Activated T-cell treated with anti-CD3 and anti-CD28 coated beads, Interleukin-2, amount 50 U/mL, for 1 hour (primary cell): ENCODE measurements around the gene ACTC1.
"Not testable (repeated sequence)": the region's sequence is repeated elsewhere in the genome, so short reads cannot be mapped to it uniquely, and the experiment has no call there.

Experiments
- DNase-seq: peaks from one replicate; pipeline ENCODE4 v3.0.0-alpha.2; 2020

The ACTC1 gene

DNA sequence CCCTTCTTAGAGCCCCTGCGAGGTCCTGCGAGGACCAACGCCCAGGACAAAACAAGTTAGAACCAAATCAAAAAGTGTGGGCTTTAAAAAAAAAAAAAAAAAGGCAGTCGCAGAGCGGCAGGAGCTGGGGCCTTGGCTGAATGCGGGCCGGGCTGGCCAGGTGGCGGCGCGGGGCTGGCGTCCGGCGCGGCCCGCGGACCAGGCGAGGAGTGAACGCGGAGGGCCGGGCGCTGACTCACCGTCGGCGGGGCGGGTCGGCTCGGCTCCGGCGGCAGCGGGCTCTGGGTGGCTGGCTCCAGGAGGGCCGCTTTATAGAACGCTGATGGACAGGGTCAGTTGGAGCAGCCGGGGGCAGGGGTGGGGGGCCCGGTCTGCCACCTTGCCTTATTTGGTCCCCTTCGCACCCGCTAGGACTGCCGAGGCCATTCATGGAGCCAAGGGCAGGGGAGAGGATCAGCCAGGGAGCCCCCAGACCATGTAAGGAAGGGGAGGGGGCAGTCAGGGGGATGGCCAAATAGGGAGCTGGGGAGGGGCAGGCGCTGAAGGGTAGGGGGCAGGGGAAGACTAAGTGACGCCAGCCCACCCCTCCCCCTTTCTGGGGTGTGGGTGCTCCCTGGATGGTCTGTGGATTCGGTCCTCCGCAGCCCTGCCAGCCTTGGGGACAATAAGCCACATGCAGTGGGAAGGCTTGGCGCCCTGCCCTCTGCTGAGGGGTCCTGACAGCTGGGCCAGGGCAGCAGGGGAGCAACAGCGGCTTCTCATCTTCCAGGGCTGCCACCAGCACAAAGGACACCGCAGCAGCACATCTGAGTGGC lies at the start of gene ACTC1:
Gene ACTC1, minus strand, starts transcription at position 283 of the 815 bp plus-strand sequence. CDS start 741 bp downstream, outside the sequence.
- DNase-seq, result no peak

DNA sequence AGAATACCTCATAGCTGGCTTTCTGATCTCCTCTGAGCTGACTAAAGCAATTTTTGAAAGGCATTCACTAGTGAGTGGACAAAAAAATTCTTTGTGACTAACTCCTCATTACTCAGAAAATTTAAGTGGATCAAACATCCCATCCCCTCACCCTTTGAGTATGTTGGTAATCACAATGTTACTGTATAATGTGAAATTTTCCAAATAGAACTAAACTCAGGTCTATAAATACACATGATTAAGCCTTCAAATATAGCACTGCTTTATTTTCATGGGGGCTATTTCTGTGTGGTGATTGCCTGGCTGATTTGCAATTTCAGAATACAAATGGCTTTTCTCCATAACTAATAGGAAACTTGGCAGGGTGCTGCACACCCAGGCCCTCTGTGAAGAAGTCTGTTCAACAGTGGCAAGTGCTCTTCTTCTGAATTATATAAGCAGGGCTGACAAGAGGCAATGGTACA lies 45.9 kb upstream of the ACTC1 start:
- DNase-seq, result no peak

- no peak for DNase-seq
Measured at GRCh38 chr15:34838282-34838681, 42.9 kb upstream of the ACTC1 start.

DNA sequence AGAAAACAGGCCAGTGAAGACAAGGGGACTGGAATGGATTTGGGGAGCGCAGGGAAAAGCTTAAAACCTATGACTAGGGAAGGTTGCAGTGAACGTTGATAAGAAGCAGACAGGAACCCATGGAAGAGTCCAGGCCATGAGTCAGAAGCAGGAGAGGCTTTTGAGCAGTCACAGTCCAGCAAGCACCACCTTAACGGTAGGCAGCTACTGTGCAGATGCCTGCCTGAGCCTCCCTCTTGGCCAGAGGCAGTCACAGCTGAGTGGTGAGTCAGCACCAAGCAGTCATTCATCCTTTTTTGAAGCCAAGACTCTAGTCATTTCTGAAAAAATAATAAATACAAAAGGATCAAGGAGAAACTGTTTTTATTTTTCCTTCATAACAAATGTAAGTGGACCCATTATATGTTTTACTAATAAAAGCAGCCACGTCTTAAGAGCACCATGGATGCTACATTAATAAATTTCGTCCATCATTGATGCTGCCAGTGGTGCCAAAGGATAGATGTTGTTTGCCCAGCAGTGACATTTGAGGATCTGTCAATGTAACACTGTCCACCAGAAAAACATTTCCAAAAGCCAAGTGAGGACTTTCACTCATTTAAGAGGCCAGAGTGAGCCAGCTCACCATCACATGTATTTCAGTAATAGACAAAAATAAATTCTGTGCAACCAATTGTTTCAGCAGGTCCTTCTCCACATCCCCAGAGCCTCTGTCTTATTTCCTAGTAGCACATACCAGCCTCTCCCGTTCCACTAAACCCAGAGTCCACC lies 42.1 kb upstream of the ACTC1 start:
- no peak for DNase-seq

DNA sequence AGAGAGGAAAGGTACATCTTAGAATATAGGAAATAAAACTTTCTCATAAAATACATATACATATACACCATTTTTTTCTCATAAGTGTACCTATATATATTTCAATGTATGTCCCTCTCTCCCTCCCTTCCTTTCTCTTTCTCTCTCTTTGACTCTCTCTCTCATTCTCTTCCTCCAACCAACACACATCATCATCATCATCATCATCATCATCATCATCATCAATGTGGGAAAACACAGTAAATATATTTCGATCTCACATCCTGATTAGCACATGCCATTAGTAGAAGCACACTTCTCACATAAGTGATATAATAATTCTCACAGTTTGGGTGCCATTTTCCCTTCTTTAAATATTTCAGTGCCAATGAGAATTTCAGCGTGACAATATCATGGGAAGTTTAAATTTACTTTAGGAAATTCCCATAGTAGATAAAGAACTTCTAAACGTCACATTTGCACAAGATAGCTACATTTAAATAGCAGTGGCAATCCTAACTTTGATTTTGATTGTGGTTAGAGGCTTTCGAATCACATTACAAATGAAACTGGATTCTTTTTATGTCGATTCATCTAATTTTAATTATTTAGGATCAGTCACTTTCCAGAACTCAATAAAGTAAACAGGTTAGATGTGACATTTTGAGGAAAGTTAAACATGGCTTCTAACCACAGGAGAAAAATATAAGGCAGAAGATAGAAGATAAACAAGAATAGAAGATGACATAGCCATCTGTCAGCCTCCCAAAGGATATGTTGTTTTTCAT lies 33.0 kb upstream of the ACTC1 start:
- no peak for DNase-seq

DNA sequence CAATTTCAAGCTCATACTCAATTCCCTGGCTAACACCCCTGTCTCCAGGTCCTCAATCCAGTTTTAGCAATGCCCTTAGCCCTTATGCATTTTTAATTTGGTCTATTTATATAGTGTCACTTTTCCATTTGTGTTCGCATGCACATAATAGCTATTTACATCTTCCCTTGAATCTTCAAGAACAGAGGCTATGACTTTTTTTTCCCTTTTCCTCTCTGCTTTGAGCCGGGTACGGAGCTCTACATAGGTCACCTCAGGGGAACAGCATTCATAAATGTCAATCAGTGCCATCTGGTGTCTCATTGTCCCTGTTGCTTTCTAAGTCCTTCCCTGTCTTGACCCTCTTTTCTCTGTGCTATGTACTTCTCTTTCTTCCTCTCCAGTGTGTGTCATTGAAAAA lies 26.5 kb upstream of the ACTC1 start:
- no peak for DNase-seq

DNA sequence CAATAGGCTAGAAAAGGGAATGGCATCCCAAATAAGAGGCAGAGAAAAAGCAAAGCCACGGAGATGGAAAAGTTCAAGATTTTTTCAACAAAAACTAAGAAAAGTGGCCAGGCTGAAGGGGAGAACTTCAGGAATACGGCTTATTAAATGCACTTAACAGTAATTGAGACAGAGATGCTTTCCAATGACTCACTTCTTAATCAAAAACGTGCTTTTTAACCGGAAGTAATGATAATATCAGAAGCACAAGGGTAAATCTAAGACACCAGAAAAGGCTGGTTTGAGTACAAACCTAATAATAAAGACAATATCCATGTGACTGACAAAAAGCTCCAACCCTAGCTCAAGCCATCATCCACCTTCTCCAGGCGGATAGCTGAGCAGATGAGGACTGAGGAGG lies 24.8 kb upstream of the ACTC1 start:
- no peak for DNase-seq

DNA sequence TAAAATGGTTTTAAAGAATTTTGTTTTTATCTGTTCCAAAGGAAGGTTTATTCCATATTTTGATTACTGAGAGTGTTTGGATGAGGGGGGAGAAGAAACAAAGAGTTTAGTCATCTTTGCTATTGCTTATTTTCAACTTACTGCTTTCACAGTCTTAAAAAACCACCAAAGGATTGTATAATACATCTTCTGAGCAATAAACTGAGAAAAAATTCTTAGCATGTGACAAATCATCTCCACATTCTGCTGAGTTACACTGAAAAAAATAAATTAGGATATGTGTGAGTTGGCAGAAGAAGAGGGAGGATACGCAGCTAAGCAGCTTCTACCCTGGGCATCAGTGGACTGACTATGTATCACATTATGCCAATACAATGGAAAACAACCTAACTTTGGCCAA lies 23.2 kb upstream of the ACTC1 start:
- no peak for DNase-seq

DNA sequence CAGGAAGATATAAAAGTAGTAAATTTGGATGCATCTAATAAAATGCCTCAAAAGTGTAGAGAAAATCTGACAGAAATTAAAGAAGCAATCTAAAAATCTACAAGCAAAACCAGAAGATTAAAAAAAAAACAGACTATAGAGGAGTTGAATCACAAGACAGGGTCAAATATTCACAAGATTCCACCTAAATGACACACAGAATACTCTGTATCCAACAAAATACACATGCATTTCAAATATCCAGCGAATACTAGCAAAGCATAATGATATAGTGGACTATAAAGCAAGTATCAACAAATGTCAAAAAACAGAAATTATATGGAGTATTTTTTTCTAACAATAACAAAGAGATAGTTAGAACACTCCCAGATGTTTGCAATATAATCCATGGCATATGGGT lies 20.5 kb upstream of the ACTC1 start:
- no peak for DNase-seq

DNA sequence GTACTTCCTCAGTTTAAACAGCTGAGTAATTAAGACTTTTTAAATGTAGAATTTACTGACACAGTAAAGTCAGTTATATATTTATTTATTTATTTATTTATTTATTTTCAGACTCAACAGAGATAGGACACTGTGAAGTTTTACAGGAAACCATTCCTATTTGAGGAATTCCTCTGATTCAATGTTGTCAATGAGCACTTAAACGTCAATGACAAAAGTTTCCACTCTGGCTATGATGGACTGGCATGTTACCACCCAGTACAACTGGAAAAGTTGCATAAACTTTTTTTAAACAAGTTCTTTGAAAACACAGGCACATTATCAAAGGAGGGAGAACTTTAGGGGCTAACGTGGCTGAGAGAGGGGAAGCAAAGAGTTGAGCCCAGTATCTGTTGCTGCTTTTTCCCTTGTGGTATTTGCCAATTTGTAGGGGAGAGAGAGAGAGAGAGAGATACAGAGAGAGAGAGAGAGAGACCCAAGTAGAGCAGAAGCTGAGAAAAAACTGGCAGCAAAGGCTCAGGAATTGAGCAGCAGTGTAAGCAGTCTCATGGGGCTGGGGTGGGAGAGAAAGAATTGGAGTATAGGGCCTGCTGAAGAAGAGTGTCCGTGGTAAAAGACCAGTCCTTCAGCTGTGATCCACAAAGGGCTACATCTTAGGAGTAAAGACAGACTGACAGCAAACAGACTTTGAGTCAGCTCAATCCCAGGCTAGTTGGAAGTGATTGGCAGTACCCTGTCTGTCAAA lies 18.3 kb upstream of the ACTC1 start:
- DNase-seq, result no peak

DNA sequence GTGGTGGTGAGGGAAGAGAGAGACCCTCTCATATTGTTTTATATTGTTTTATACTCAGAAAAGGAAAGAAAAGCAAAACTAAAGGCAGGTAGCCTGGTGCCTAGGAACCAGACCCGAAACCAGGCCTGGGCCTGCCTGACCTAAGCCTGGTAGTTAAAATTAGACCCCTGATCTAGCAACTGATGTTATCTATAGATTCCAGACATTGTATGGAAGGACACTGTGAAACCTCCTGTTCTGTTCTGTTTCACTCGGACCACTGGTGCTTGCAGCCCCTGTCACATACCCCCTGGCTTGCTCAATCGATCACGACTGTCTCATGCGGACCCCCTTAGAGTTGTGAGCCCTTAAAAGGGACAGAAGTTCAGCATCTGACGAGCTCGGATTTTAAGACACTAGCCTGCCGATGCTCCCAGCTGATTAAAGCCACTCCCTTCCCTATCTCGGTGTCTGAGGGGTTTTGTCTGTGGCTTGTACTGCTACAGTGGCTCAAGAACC lies 17.6 kb upstream of the ACTC1 start:
- not testable (repeated sequence) for DNase-seq

GRCh38 chr15:34812369-34812768 lies 17.0 kb upstream of the ACTC1 start:
- DNase-seq, result no peak

DNA sequence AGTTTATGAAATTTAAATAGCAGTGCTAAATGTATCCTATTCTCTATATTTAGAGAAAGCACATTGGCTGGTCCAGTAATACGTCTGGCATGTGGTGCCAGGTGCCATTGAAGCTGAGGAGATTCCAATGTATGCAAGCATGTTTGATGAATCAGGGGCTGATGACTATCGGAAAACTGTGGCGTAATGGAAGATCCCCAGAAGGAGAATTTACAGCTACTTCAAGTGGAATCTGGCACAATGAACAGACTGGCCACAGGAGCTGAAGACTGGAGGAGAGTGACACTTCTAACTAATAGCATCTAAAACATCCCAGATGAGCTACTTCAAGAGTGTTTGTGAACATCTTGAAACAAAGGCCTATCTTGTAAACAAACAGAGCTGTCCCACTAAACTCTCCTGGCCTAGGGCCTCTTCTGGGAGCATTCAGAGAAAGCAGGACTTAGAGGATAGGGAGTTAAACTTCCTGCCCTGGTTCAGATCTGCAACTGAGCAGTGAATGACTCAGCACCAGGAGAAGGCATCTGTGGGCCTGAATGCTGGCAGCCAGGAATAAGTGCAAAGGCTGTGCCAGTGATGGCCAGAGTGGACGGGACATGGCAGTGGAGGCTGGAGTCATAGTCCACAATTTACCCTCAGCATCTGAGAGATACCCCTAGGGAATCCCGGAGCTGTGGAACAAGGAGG lies 15.2 kb upstream of the ACTC1 start:
- no peak for DNase-seq

DNA sequence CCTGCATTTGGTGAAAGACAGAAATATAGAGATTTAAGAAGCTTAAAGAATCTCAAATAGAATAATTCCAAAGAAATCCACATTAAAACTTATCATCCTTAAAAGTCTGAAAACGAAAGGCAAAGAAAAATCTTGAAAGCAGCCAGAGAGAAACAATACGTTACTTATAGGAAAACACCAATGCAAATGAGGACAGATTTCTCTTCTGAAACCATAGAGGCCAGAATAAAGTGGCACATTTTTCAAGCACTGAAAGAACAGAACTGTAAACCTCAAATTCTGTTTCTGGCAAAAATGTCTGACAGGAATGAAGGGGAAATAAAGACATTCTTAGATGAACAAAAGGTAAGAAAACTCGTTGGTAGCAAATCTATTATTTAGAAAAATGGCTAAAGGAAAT lies 13.8 kb upstream of the ACTC1 start:
- DNase-seq, result no peak

DNA sequence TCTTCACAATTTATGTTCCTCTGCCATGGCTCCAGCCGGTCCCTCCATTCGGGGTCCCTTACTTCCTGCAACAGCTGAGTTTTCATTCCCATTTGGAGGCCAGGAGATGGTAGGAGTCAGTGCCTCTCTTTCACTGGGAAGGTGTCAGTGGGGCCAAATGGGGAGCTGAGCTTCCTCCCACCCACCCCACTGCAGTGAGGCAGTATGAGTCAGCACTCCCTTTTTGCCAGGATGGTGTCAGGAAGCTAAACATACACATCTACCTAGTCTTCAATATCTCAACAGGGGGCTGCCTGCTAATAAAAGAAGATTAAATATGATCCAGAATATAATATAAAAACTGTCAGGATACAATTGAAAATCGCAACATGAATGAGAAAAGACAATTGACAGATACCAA lies 12.7 kb upstream of the ACTC1 start:
- DNase-seq, result no peak

DNA sequence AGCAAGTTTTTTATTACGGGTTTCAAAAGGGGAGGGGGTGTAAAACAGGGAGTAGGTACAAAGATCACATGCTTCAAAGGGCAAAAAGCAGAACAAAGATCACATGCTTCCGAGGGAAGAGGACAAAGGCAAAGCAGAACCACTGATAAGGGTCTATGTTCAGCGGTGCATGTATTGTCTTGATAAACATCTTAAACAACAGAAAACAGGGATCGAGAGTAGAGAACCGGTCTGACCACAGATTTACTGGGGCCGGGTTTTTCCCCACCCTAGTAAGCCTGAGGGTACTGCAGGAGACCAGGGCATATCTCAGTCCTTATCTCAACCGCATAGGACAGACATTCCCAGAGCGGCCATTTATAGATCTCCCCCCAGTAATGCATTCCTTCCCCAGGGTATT lies 11.9 kb upstream of the ACTC1 start:
- DNase-seq, result not testable (repeated sequence)

GRCh38 chr15:34804776-34805175 lies 9.4 kb upstream of the ACTC1 start:
- DNase-seq, result no peak

DNA sequence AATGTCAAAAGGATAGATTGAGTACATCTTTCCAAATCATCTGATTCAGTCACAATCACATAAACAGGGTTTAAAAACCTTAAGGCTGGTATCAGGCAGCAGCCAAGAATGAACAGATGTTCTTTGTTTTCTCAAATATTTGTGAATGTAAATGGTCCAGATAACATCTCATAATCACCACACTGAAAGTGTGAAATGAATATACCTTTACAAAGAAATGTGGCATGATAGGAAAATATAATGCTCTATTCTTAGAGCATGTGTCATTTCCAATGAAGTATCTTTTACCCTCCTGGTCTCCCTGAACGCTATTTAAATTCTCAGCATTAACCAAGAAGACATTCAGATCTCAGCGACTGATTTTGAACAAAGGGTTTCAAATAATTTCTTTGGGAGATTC lies 8.8 kb upstream of the ACTC1 start:
- no peak for DNase-seq

DNA sequence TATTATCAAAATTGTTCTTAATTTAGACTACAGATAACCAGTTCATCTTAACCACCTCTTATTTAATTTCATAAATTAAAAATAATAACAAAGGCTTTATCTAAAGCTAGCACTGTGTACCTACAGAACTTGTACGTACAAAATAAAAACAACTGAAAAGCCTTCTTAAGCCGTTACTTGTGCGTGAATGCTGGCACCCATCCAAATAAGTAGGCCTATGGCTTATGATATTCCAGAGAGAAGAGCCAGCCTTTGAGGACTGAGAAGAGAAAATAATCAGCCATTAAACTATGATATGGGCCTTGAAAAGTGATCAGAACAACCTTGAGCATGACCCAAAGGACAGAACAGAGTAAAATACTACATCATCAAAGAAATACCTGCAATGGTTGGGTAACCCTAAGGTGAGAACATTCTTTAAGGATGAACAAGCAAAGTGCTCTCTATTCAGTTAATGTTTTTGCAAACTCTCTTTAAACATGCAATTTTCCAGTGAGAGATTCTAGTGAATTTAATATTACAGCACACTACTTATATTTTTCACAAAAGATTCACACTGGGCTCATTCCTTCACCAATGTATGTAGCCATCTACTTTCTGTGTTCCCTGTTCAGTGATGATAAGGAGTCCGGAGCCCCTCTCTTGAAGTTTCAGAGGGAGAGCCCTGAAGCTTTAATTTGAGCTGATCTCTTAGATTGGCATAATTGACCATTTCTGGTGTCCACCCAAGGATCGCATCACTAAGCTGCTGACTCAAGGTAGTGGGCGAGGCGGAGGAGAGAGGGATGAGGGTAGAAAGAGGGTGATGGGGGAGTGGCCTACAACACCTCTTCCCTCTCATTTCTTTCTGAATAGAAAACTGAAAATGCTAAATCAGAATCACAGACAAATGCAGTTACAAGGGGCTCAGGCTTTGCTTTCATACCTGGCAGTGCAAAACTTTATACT lies 7.7 kb upstream of the ACTC1 start:
- no peak for DNase-seq

- no peak for DNase-seq
Measured at GRCh38 chr15:34802371-34802770, 7.0 kb upstream of the ACTC1 start.
